ENCODE measurements around the gene PKIB. TPM values are rescaled to one million over a fixed set of nuclear protein-coding genes. Genes with fewer than 3 reads are reported as not detected.
"Not testable (repeated sequence)": the region's sequence is repeated elsewhere in the genome, so short reads cannot be mapped to it uniquely, and the experiment has no call there.

PKIB gene
- total RNA-seq, 1 donor from 2014 or later = 74.6 TPM

GRCh38 chr6:122740936-122741335 lies 130.7 kb downstream of the PKIB start:
- Mint-ChIP-seq H3K4me1 (ENCODE audit: low read depth, unreplicated experiment) (peaks cover 3% of the 10 kb centered on the region), H3K27me3 (ENCODE audit: low read depth, unreplicated experiment) (no peaks in the 10 kb centered on the region), H3K4me3 (ENCODE audit: unreplicated experiment) (no peak overlapping the region), H3K36me3 (ENCODE audit: low read depth, unreplicated experiment) (no peaks in the 10 kb centered on the region), H3K9me3 (ENCODE audit: unreplicated experiment) (peaks cover 2% of the 10 kb centered on the region), H3K27ac (ENCODE audit: unreplicated experiment) (no peak overlapping the region)
- H3K79me2 ChIP-seq (ENCODE audit: insufficient read depth, low read length) = no peaks in the 10 kb centered on the region
- no peaks in the 10 kb centered on the region for H4K20me1 ChIP-seq (ENCODE audit: insufficient read depth, low read length)
- no peaks in the 10 kb centered on the region for H3K36me3 ChIP-seq (ENCODE audit: insufficient read depth, low read length)
- H3K9me3 ChIP-seq (ENCODE audit: insufficient read depth, low read depth, low read length) = no peaks in the 10 kb centered on the region
- no peaks in the 10 kb centered on the region for H3K27me3 ChIP-seq (ENCODE audit: insufficient read depth, low read length)
- no peak overlapping the region for H3K9ac ChIP-seq (ENCODE audit: low read length)
- H3K4me1 ChIP-seq (ENCODE audit: insufficient read depth, low read length) = no peaks in the 10 kb centered on the region
- H3K4me3 ChIP-seq (ENCODE audit: insufficient read depth, low read depth, low read length) = no peak overlapping the region
- TF ChIP-seq, protein P1, sequence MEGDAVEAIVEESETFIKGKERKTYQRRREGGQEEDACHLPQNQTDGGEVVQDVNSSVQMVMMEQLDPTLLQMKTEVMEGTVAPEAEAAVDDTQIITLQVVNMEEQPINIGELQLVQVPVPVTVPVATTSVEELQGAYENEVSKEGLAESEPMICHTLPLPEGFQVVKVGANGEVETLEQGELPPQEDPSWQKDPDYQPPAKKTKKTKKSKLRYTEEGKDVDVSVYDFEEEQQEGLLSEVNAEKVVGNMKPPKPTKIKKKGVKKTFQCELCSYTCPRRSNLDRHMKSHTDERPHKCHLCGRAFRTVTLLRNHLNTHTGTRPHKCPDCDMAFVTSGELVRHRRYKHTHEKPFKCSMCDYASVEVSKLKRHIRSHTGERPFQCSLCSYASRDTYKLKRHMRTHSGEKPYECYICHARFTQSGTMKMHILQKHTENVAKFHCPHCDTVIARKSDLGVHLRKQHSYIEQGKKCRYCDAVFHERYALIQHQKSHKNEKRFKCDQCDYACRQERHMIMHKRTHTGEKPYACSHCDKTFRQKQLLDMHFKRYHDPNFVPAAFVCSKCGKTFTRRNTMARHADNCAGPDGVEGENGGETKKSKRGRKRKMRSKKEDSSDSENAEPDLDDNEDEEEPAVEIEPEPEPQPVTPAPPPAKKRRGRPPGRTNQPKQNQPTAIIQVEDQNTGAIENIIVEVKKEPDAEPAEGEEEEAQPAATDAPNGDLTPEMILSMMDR (IDR thresholded peaks at IDR 0.05; ENCODE audit: insufficient read depth, low read depth, low read length) = no peak
- TF ChIP-seq EZH2 (IDR thresholded peaks at IDR 0.05; ENCODE audit: insufficient read depth, low read length) = no peak
- H3K4me2 ChIP-seq (ENCODE audit: low read length) = no peak overlapping the region
- DNase-seq (ENCODE audit: low read depth) (no peak), FAIRE-seq (no peak)
- no peak overlapping the region for H3K27ac ChIP-seq (ENCODE audit: low read depth, low read length)
- no peak overlapping the region for H2AFZ ChIP-seq (ENCODE audit: low read depth, low read length)

DNA sequence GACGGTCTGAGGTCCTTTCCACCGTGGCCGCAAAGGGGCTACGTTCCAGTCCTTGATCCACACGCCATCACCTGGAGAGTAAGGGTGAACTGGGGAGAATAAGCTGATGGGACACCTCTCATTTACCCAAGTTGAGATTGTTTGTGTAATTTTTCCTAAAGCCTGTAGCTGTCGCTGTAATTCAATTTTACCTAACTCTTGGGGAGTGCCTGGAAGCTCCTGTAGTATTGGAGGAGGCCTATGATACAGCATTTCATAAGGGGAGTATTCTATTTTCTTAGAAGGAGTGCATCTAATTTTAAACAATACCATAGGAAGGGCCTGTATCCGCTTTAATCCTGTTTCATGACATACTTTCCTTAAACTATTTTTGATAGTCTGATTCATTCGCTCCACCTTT lies 134.0 kb downstream of the PKIB start:
- not testable (repeated sequence) for H3K27me3 Mint-ChIP-seq (ENCODE audit: low read depth, unreplicated experiment); H3K27ac ChIP-seq (ENCODE audit: low read depth, low read length); H3K36me3 Mint-ChIP-seq (ENCODE audit: low read depth, unreplicated experiment); H3K4me1 ChIP-seq (ENCODE audit: insufficient read depth, low read length); H3K4me3 Mint-ChIP-seq (ENCODE audit: unreplicated experiment); H3K27ac Mint-ChIP-seq (ENCODE audit: unreplicated experiment); H3K4me2 ChIP-seq (ENCODE audit: low read length); H3K36me3 ChIP-seq (ENCODE audit: insufficient read depth, low read length); H3K9ac ChIP-seq (ENCODE audit: low read length); H3K27me3 ChIP-seq (ENCODE audit: insufficient read depth, low read length); H3K79me2 ChIP-seq (ENCODE audit: insufficient read depth, low read length); H3K9me3 ChIP-seq (ENCODE audit: insufficient read depth, low read depth, low read length); H3K9me3 Mint-ChIP-seq (ENCODE audit: unreplicated experiment); H2AFZ ChIP-seq (ENCODE audit: low read depth, low read length); DNase-seq (ENCODE audit: low read depth); H3K4me3 ChIP-seq (ENCODE audit: insufficient read depth, low read depth, low read length); FAIRE-seq; H4K20me1 ChIP-seq (ENCODE audit: insufficient read depth, low read length); H3K4me1 Mint-ChIP-seq (ENCODE audit: low read depth, unreplicated experiment)

DNA sequence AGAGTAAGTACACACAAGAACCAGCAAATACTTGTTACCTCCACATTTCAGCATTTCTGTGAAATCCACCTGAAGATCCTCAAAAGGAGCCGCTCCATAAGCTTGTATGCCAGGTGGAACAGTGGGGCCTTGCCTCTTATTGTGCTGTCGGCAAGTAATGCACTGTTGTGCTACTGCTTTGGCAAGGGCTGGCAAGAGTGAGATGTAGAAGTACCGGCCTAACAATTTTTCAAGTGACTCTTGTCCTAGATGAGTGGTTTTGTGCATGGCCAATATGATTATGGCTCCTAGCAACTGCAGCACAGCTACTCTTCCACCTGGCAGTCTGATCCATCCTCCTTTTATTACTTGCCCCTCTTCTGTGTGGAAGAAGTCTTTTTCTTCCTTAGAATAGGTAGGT lies 134.7 kb downstream of the PKIB start:
- H3K4me2 ChIP-seq (ENCODE audit: low read length); H3K4me1 ChIP-seq (ENCODE audit: insufficient read depth, low read length); H3K4me1 Mint-ChIP-seq (ENCODE audit: low read depth, unreplicated experiment); H3K9me3 ChIP-seq (ENCODE audit: insufficient read depth, low read depth, low read length); H3K27me3 ChIP-seq (ENCODE audit: insufficient read depth, low read length); FAIRE-seq; H3K27me3 Mint-ChIP-seq (ENCODE audit: low read depth, unreplicated experiment); H3K27ac Mint-ChIP-seq (ENCODE audit: unreplicated experiment); H3K9ac ChIP-seq (ENCODE audit: low read length); H3K36me3 Mint-ChIP-seq (ENCODE audit: low read depth, unreplicated experiment); H2AFZ ChIP-seq (ENCODE audit: low read depth, low read length); H3K9me3 Mint-ChIP-seq (ENCODE audit: unreplicated experiment); H3K27ac ChIP-seq (ENCODE audit: low read depth, low read length); H3K36me3 ChIP-seq (ENCODE audit: insufficient read depth, low read length); H3K4me3 Mint-ChIP-seq (ENCODE audit: unreplicated experiment); DNase-seq (ENCODE audit: low read depth); H3K4me3 ChIP-seq (ENCODE audit: insufficient read depth, low read depth, low read length); H3K79me2 ChIP-seq (ENCODE audit: insufficient read depth, low read length); H4K20me1 ChIP-seq (ENCODE audit: insufficient read depth, low read length): not testable (repeated sequence)

DNA sequence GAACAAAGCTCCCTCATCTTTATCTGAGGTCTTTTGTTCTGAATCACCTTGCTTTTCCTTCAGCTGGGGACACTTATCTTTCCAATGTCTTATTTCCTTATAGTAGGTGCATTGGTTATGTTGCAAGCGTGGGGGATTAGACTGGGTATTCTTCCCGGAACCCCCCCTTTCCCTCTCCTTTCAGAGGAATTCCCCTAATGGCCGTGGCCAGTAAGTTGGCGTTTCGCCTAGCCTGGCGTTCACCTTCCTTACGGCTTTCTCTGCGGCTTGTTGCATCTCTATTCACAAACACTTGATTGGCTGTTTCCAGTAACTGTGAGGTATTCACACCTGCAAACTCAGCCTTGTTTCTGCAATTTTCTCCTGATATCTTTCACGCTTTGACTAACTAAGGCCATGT lies 136.5 kb downstream of the PKIB start:
- DNase-seq (ENCODE audit: low read depth) (no peak), FAIRE-seq (no peak)
- Histone ChIP-seq H4K20me1 (ENCODE audit: insufficient read depth, low read length) (no peaks in the 10 kb centered on the region), H3K4me3 (ENCODE audit: insufficient read depth, low read depth, low read length) (no peak overlapping the region), H3K4me1 (ENCODE audit: insufficient read depth, low read length) (no peaks in the 10 kb centered on the region), H3K9me3 (ENCODE audit: insufficient read depth, low read depth, low read length) (no peaks in the 10 kb centered on the region), H3K27me3 (ENCODE audit: insufficient read depth, low read length) (no peaks in the 10 kb centered on the region), H3K4me2 (ENCODE audit: low read length) (no peak overlapping the region), H3K36me3 (ENCODE audit: insufficient read depth, low read length) (no peaks in the 10 kb centered on the region), H3K9ac (ENCODE audit: low read length) (no peak overlapping the region), H2AFZ (ENCODE audit: low read depth, low read length) (no peak overlapping the region), H3K79me2 (ENCODE audit: insufficient read depth, low read length) (no peaks in the 10 kb centered on the region), H3K27ac (ENCODE audit: low read depth, low read length) (no peak overlapping the region)
- Mint-ChIP-seq H3K4me1 (ENCODE audit: low read depth, unreplicated experiment) (no peaks in the 10 kb centered on the region), H3K27me3 (ENCODE audit: low read depth, unreplicated experiment) (no peaks in the 10 kb centered on the region), H3K9me3 (ENCODE audit: unreplicated experiment) (peaks cover 7% of the 10 kb centered on the region), H3K27ac (ENCODE audit: unreplicated experiment) (no peak overlapping the region), H3K36me3 (ENCODE audit: low read depth, unreplicated experiment) (no peaks in the 10 kb centered on the region), H3K4me3 (ENCODE audit: unreplicated experiment) (no peak overlapping the region)
- no peak for TF ChIP-seq EZH2 (IDR thresholded peaks at IDR 0.05; ENCODE audit: insufficient read depth, low read length)

Measured in astrocyte (in vitro differentiated cells and primary cell).